NCI-H446 (cell line): ENCODE measurements around the gene C17orf100.
"Not testable (repeated sequence)": the region's sequence is repeated elsewhere in the genome, so short reads cannot be mapped to it uniquely, and the experiment has no call there.

Experiments
- DNase-seq, 2 experiments: peaks; one replicate each; lab custom pipeline; 2025; lab: John Stamatoyannopoulos, UW

The C17orf100 gene

GRCh38 chr17:6641247-6641863 is 10.2 kb upstream of the C17orf100 start:
- DNase-seq = no peak

GRCh38 chr17:6642592-6642991 is 9.0 kb upstream of the C17orf100 start:
- DNase-seq = no peak

- DNase-seq = no peak
Measured at GRCh38 chr17:6643451-6644125, 8.0 kb upstream of the C17orf100 start.

- no peak for DNase-seq
Measured at GRCh38 chr17:6648181-6648580, 3.4 kb upstream of the C17orf100 start.

- DNase-seq = peak in 1 of 2 experiments; percentile 63
Measured at GRCh38 chr17:6651919-6652452, 424 bp downstream of the C17orf100 start.

- peak in 1 of 2 experiments; percentile 26 for DNase-seq
Measured at GRCh38 chr17:6654841-6655731, 3.5 kb downstream of the C17orf100 start.

GRCh38 chr17:6655732-6656361 is 4.3 kb downstream of the C17orf100 start:
- not testable (repeated sequence) for DNase-seq

- not testable (repeated sequence) for DNase-seq
Measured at GRCh38 chr17:6656797-6657632, 5.5 kb downstream of the C17orf100 start.

GRCh38 chr17:6657633-6658287 is 6.2 kb downstream of the C17orf100 start:
- no peak for DNase-seq

GRCh38 chr17:6658411-6658810 is 6.8 kb downstream of the C17orf100 start:
- DNase-seq = not testable (repeated sequence)

- no peak for DNase-seq
Measured at GRCh38 chr17:6660101-6660500, 8.5 kb downstream of the C17orf100 start.

- no peak for DNase-seq
Measured at GRCh38 chr17:6660805-6661463, 9.4 kb downstream of the C17orf100 start.

- no peak for DNase-seq
Measured at GRCh38 chr17:6661464-6661848, 9.9 kb downstream of the C17orf100 start.

- DNase-seq = not testable (repeated sequence)
Measured at GRCh38 chr17:6663200-6663599, 11.6 kb downstream of the C17orf100 start.

GRCh38 chr17:6666077-6666521 is 14.5 kb downstream of the C17orf100 start:
- peak; percentile 18 to 70 for DNase-seq

- no peak for DNase-seq
Measured at GRCh38 chr17:6666557-6666956, 15.0 kb downstream of the C17orf100 start.

GRCh38 chr17:6667516-6667915 is 16.0 kb downstream of the C17orf100 start:
- DNase-seq = no peak

- no peak for DNase-seq
Measured at GRCh38 chr17:6668219-6668618, 16.7 kb downstream of the C17orf100 start.

- DNase-seq = no peak
Measured at GRCh38 chr17:6668727-6669425, 17.3 kb downstream of the C17orf100 start.
